DOHH2 (cell line): ENCODE measurements around the gene HOTAIR.
A peak's percentile ranks its signal among the peaks of the same experiment; 100 is the strongest.

ENCODE experiments used
- H3F3A ChIP-seq: fragments of 200-600 bp; sonication (generic), shearing (Covaris generic); 2 replicates; pipeline ENCODE4 v1.6.0; 2016; ENCODE audit warnings: antibody characterized with exemption, mild to moderate bottlenecking; ENCODE audit not compliant: control insufficient read depth, insufficient read depth
- H3K27ac ChIP-seq: fragments of 200-600 bp; sonication (generic); 2 replicates; pipeline ENCODE4 v1.5.1; 2014; ENCODE audit warnings: low read depth, mild to moderate bottlenecking, low read length, moderate library complexity
- H3K27me3 ChIP-seq: fragments of 200-600 bp; sonication (generic); 2 replicates; pipeline ENCODE4 v1.6.1; 2014; ENCODE audit warnings: mild to moderate bottlenecking, low read length, mixed read lengths; ENCODE audit not compliant: control insufficient read depth
- H3K36me3 ChIP-seq: fragments of 200-600 bp; sonication (generic); 2 replicates; pipeline ENCODE4 v1.6.1; 2014; ENCODE audit warnings: mild to moderate bottlenecking, low read length, moderate library complexity, mixed read lengths; ENCODE audit not compliant: control insufficient read depth
- H3K4me1 ChIP-seq: fragments of 200-600 bp; sonication (generic); 2 replicates; pipeline ENCODE4 v1.6.1; 2014; ENCODE audit warnings: mild to moderate bottlenecking, low read length, mixed read lengths; ENCODE audit not compliant: control insufficient read depth
- H3K4me2 ChIP-seq: fragments of 200-600 bp; sonication (generic); 2 replicates; pipeline ENCODE4 v1.6.0; 2014; ENCODE audit warnings: mild to moderate bottlenecking, low read length, moderate library complexity
- H3K4me3 ChIP-seq: fragments of 200-600 bp; sonication (generic); 2 replicates; pipeline ENCODE4 v1.5.1; 2014; ENCODE audit warnings: mild to moderate bottlenecking, low read length, mixed read lengths
- H3K79me2 ChIP-seq: fragments of 200-600 bp; sonication (generic); 2 replicates; pipeline ENCODE4 v1.6.1; 2014; ENCODE audit warnings: mild to moderate bottlenecking, low read length, mixed read lengths; ENCODE audit not compliant: control insufficient read depth
- H3K9me2 ChIP-seq: fragments of 200-600 bp; sonication (generic); replicated peaks from 2 replicates; pipeline ENCODE4 v1.6.1; 2014; ENCODE audit warnings: mild to moderate bottlenecking, low read length, mixed read lengths; ENCODE audit not compliant: control insufficient read depth
- H3K9me3 ChIP-seq: fragments of 200-600 bp; sonication (generic); 2 replicates; pipeline ENCODE4 v1.6.1; 2014; ENCODE audit warnings: antibody characterized with exemption, low read length, mixed read lengths; ENCODE audit not compliant: control insufficient read depth, insufficient read depth
- H4K20me1 ChIP-seq: fragments of 200-600 bp; sonication (generic); 2 replicates; pipeline ENCODE4 v1.6.0; 2014; ENCODE audit warnings: low read depth, mild to moderate bottlenecking, antibody characterized with exemption, low read length, moderate library complexity; ENCODE audit not compliant: control insufficient read depth, insufficient read depth
- EZH2phosphoT487 ChIP-seq: fragments of 200-600 bp; sonication (generic); IDR thresholded peaks from 2 replicates; pipeline ENCODE4 v1.6.1; 2017; ENCODE audit warnings: borderline replicate concordance, mild to moderate bottlenecking, antibody characterized with exemption, low read length, moderate library complexity, mixed read lengths
- TF ChIP-seq, protein P1 (sequence below): fragments of 200-600 bp; sonication (generic); IDR thresholded peaks from one replicate; pipeline ENCODE4 v1.5.1; 2014; ENCODE audit warnings: antibody characterized with exemption, mild to moderate bottlenecking, low read depth, low read length; ENCODE audit not compliant: poor library complexity, severe bottlenecking

The HOTAIR gene

DNA sequence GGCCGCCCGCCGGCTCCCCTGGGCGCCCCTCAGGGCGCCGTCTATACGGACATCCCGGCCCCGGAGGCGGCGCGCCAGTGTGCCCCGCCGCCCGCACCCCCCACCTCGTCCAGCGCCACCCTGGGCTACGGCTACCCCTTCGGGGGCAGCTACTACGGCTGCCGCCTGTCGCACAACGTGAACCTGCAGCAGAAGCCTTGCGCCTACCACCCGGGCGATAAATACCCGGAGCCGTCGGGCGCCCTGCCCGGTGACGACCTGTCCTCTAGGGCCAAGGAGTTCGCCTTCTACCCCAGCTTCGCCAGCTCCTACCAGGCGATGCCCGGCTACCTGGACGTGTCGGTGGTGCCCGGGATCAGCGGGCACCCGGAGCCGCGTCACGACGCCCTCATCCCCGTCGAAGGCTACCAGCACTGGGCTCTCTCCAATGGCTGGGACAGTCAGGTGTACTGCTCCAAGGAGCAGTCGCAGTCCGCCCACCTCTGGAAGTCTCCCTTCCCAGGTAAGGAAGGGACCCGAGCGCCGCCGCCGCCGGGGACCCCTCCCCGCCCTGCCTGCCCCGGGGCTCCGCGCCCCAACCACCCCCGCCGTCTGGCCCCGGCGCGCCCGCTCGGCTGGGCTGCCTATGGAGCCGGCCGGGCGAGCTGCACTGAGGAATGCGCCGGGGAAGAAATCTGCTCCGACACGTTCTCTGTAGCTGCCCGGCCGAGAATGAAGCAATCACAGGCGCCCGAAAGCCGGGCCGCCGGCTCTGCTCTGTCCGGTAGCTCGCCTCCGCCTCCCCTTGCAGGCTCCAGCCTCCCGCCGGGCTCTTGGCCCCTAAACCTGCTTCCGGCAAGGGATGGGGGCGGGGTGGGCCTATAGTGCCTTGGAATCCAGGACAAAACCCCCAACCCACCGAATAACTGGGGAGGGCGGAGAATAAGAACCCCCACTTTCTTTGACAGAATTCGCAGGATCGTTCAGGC is 35.3 kb downstream of the HOTAIR start:
- H3K9me3 ChIP-seq, result no peaks in the 10 kb centered on the region
- no peaks in the 10 kb centered on the region for H4K20me1 ChIP-seq
- peaks cover 71% of the 10 kb centered on the region for H3K27me3 ChIP-seq
- H3K27ac ChIP-seq, result no peak overlapping the region
- peaks cover 6% of the 10 kb centered on the region for H3K4me1 ChIP-seq
- no peak overlapping the region for H3K4me3 ChIP-seq
- H3K9me2 ChIP-seq, result no peaks in the 10 kb centered on the region
- no peak overlapping the region for H3K4me2 ChIP-seq
- no peaks in the 10 kb centered on the region for H3F3A ChIP-seq
- no peaks in the 10 kb centered on the region for H3K79me2 ChIP-seq
- no peaks in the 10 kb centered on the region for H3K36me3 ChIP-seq
- TF ChIP-seq, protein P1, sequence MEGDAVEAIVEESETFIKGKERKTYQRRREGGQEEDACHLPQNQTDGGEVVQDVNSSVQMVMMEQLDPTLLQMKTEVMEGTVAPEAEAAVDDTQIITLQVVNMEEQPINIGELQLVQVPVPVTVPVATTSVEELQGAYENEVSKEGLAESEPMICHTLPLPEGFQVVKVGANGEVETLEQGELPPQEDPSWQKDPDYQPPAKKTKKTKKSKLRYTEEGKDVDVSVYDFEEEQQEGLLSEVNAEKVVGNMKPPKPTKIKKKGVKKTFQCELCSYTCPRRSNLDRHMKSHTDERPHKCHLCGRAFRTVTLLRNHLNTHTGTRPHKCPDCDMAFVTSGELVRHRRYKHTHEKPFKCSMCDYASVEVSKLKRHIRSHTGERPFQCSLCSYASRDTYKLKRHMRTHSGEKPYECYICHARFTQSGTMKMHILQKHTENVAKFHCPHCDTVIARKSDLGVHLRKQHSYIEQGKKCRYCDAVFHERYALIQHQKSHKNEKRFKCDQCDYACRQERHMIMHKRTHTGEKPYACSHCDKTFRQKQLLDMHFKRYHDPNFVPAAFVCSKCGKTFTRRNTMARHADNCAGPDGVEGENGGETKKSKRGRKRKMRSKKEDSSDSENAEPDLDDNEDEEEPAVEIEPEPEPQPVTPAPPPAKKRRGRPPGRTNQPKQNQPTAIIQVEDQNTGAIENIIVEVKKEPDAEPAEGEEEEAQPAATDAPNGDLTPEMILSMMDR, result no peak
- TF ChIP-seq EZH2phosphoT487, result no peak

DNA sequence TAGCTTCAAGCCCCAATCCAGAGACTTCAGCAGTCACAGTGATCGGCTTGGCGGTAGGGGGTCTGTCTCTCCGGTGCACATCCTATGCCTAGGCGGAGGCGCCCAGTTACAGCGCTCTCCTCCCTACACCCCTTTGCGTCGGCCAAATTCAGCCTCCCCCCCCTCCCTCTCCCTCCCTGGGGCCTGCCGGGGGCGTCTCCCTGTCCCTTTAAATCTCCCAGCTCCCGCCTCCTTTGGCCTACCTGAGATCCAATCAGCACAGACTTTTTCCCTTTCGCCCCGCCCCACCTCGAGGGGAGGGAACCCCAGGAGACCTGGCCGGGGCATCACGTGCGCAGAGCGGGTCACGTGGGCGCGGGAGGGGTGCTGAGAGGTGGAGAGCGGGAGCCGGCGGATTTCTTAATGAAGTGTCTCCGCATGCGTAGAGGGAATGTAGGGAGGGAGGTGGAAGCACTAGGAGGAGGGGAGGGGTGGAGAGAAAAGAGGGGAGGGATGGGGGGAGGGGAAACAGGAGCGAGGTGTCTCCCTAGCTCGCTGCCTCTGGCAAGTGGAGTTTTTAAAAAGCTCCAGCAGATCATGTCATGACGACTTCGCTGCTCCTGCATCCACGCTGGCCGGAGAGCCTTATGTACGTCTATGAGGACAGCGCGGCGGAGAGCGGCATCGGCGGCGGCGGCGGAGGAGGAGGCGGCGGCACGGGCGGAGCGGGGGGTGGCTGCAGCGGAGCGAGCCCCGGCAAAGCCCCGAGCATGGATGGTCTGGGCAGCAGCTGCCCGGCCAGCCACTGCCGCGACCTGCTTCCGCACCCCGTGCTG is 36.2 kb downstream of the HOTAIR start, which contains the start of gene HOXC13:
TSS of gene HOXC13 (plus strand) at position 506 of the 815 bp plus-strand sequence. CDS start at position 582, 76 bp downstream.
- Histone ChIP-seq H3K27me3 (peaks cover 72% of the 10 kb centered on the region), H3K4me1 (peaks cover 6% of the 10 kb centered on the region), H3K4me2 (peak within 1 kb of the TSS; percentile 38), H4K20me1 (no peaks in the 10 kb centered on the region), H3K9me3 (no peaks in the 10 kb centered on the region), H3K4me3 (no peak within 1 kb of the TSS), H3F3A (no peaks in the 10 kb centered on the region), H3K36me3 (no peaks in the 10 kb centered on the region), H3K27ac (no peak within 1 kb of the TSS), H3K9me2 (no peaks in the 10 kb centered on the region), H3K79me2 (no peaks in the 10 kb centered on the region)
- TF ChIP-seq, protein P1, result no peak
- no peak for TF ChIP-seq EZH2phosphoT487

DNA sequence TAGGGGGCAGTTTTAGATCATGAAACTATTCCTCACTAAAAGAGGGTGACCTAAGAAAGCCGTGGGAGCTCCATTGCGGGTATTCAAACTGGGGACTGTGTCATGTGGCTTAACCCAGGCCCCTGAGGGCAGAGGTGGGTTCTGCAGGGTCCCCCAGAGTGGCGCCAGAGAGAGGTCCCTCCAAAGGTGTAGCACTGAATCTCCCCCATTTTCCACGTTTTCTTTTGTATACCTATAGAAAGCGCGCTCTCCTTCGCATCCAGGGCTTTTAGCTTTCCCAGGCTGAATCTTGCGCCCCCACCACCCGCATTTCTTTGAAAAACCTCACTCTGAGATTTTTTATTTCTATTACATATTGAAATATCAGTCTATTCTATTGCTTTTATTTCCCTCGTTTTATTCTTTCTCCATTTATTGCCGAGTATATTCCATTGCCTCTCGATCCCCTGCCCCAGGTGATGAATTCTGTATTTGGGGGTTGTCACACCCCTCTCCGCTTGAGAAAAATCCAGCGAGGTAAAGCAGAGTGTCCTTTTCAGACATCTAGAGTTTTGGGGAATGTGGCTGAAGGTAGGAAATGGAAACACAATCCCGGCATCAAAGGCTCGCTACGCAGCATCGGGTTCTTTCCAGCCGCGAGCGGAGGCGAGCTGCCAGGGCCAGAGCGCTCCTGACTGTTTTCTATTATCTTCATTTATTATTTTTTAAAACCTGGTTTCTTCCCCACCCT is 37.0 kb downstream of the HOTAIR start:
- Histone ChIP-seq H3K9me2 (no peaks in the 10 kb centered on the region), H3K4me3 (no peak overlapping the region), H3K4me2 (no peak overlapping the region), H3K27ac (no peak overlapping the region), H3K79me2 (no peaks in the 10 kb centered on the region), H3F3A (no peaks in the 10 kb centered on the region), H3K9me3 (no peaks in the 10 kb centered on the region), H3K27me3 (peaks cover 74% of the 10 kb centered on the region), H3K36me3 (no peaks in the 10 kb centered on the region), H4K20me1 (no peaks in the 10 kb centered on the region), H3K4me1 (peaks cover 6% of the 10 kb centered on the region)
- TF ChIP-seq EZH2phosphoT487, result no peak
- TF ChIP-seq, protein P1, result no peak
